LoVo (cell line): ENCODE data around the gene COQ8A.
"Not testable (repeated sequence)": the region's sequence is repeated elsewhere in the genome, so short reads cannot be mapped to it uniquely, and the experiment has no call there.

Experiments used
- DNase-seq: peaks from one replicate; pipeline ENCODE4 v3.0.0-alpha.2; 2016; ENCODE audit warnings: low spot score

The COQ8A gene

GRCh38 chr1:226929260-226930111 is 10.6 kb upstream of the COQ8A start:
- not testable (repeated sequence) for DNase-seq

GRCh38 chr1:226934483-226935237 is 5.4 kb upstream of the COQ8A start:
- DNase-seq, result no peak

GRCh38 chr1:226937940-226938725 is 2.0 kb upstream of the COQ8A start:
- DNase-seq, result no peak

- DNase-seq, result peak; percentile 26
Observed at GRCh38 chr1:226938903-226939437, 1.1 kb upstream of the COQ8A start.

GRCh38 chr1:226939438-226940028 is 561 bp upstream of the COQ8A start:
- DNase-seq, result peak; percentile 30

GRCh38 chr1:226940806-226941067 is 643 bp downstream of the COQ8A start:
- no peak for DNase-seq

- DNase-seq, result no peak
Observed at GRCh38 chr1:226942392-226942791, 2.3 kb downstream of the COQ8A start.

GRCh38 chr1:226943156-226943555 is 3.1 kb downstream of the COQ8A start:
- no peak for DNase-seq

GRCh38 chr1:226943927-226944326 is 3.8 kb downstream of the COQ8A start:
- no peak for DNase-seq

GRCh38 chr1:226945106-226945857 is 5.2 kb downstream of the COQ8A start:
- DNase-seq, result no peak

- no peak for DNase-seq
Observed at GRCh38 chr1:226945858-226946245, 5.8 kb downstream of the COQ8A start.

GRCh38 chr1:226946285-226946684 is 6.2 kb downstream of the COQ8A start:
- no peak for DNase-seq

GRCh38 chr1:226946841-226947240 is 6.7 kb downstream of the COQ8A start:
- no peak for DNase-seq

GRCh38 chr1:226948051-226948450 is 8.0 kb downstream of the COQ8A start:
- DNase-seq, result no peak

GRCh38 chr1:226948480-226948879 is 8.4 kb downstream of the COQ8A start:
- no peak for DNase-seq

- DNase-seq, result no peak
Observed at GRCh38 chr1:226948996-226949395, 8.9 kb downstream of the COQ8A start.

GRCh38 chr1:226949401-226949800 is 9.3 kb downstream of the COQ8A start:
- DNase-seq, result no peak

- no peak for DNase-seq
Observed at GRCh38 chr1:226950316-226950715, 10.2 kb downstream of the COQ8A start.

- DNase-seq, result no peak
Observed at GRCh38 chr1:226950871-226951270, 10.8 kb downstream of the COQ8A start.

GRCh38 chr1:226951286-226952117 is 11.4 kb downstream of the COQ8A start:
- DNase-seq, result no peak

GRCh38 chr1:226952118-226952441 is 12.0 kb downstream of the COQ8A start:
- no peak for DNase-seq
